K562 (cell line): ENCODE measurements around the gene FBLIM1.
A peak's percentile ranks its signal among the peaks of the same experiment; 100 is the strongest.

Source experiments
- ATF7 ChIP-seq: fragments of 450-650 bp; IDR thresholded peaks from 2 replicates; pipeline ENCODE4 v1.7.1; 2014; ENCODE audit warnings: mild to moderate bottlenecking, moderate library complexity
- CCAR2 ChIP-seq: fragments of 200-400 bp; formaldehyde crosslinking; IDR thresholded peaks from 2 replicates; pipeline ENCODE4 v1.6.1; 2017; ENCODE audit warnings: mild to moderate bottlenecking, low read depth, low read length
- GATAD2B ChIP-seq: fragments of 450-650 bp; IDR thresholded peaks from 2 replicates; pipeline ENCODE4 v1.6.1; 2017; ENCODE audit warnings: mild to moderate bottlenecking, borderline replicate concordance
- KHSRP ChIP-seq: fragments of 450-650 bp; IDR thresholded peaks from 2 replicates; pipeline ENCODE4 v1.6.1; 2017
- MLLT1 ChIP-seq, 2 experiments: fragments of 450-650 bp; IDR thresholded peaks; 2 replicates each; pipeline ENCODE4 v1.6.1; 2016
- MXI1 ChIP-seq: IDR thresholded peaks from 2 replicates; pipeline ENCODE4 v1.6.1; 2011; ENCODE audit warnings: low read depth, mild to moderate bottlenecking, improper control_type of control experiment, low read length
- NFYB ChIP-seq: IDR thresholded peaks from 2 replicates; pipeline ENCODE4 v1.6.1; 2011; ENCODE audit warnings: mild to moderate bottlenecking, moderate library complexity; ENCODE audit not compliant: insufficient read length; ENCODE audit errors: extremely low read depth
- POLR2AphosphoS5 ChIP-seq: IDR thresholded peaks from 2 replicates; pipeline ENCODE4 v1.6.1; 2011; ENCODE audit warnings: mild to moderate bottlenecking, low read depth, low read length, moderate library complexity; ENCODE audit not compliant: control insufficient read depth, insufficient read depth
- TAF1 ChIP-seq: IDR thresholded peaks from 2 replicates; pipeline ENCODE4 v1.6.1; 2011; ENCODE audit warnings: mild to moderate bottlenecking, low read length, moderate library complexity; ENCODE audit not compliant: insufficient read depth, control insufficient read depth, severe bottlenecking; ENCODE audit errors: extremely low read depth
- XRCC5 ChIP-seq: fragments of 200-400 bp; formaldehyde crosslinking; IDR thresholded peaks from 2 replicates; pipeline ENCODE4 v1.6.1; 2017; ENCODE audit warnings: low read depth, mild to moderate bottlenecking, low read length
- ZBTB33 ChIP-seq: sonication (generic); formaldehyde crosslinking; IDR thresholded peaks from 2 replicates; pipeline ENCODE4 v1.8.1; 2023; ENCODE audit warnings: mild to moderate bottlenecking, missing genetic modification reagents
- TF ChIP-seq, protein P1 (sequence below), 3 experiments: IDR thresholded peaks in 2 of 3; conservative IDR thresholded peaks in 1 of 3; 2 replicates each; pipeline ENCODE4 v1.5.1; 2011 to 2012; ENCODE audit warnings: low read length in 3 of 3, mild to moderate bottlenecking in 3 of 3, control low read depth in 2 of 3, improper control_type of control experiment in 1 of 3, inconsistent platforms in 1 of 3, low read depth in 1 of 3, mixed read lengths in 1 of 3, moderate library complexity in 1 of 3; ENCODE audit not compliant: insufficient read depth in 2 of 3
- TF ChIP-seq, protein P2 (sequence below): sonication (generic); formaldehyde crosslinking; IDR thresholded peaks from 2 replicates; pipeline ENCODE4 v1.8.1; 2022; ENCODE audit warnings: missing genetic modification reagents

DNA sequence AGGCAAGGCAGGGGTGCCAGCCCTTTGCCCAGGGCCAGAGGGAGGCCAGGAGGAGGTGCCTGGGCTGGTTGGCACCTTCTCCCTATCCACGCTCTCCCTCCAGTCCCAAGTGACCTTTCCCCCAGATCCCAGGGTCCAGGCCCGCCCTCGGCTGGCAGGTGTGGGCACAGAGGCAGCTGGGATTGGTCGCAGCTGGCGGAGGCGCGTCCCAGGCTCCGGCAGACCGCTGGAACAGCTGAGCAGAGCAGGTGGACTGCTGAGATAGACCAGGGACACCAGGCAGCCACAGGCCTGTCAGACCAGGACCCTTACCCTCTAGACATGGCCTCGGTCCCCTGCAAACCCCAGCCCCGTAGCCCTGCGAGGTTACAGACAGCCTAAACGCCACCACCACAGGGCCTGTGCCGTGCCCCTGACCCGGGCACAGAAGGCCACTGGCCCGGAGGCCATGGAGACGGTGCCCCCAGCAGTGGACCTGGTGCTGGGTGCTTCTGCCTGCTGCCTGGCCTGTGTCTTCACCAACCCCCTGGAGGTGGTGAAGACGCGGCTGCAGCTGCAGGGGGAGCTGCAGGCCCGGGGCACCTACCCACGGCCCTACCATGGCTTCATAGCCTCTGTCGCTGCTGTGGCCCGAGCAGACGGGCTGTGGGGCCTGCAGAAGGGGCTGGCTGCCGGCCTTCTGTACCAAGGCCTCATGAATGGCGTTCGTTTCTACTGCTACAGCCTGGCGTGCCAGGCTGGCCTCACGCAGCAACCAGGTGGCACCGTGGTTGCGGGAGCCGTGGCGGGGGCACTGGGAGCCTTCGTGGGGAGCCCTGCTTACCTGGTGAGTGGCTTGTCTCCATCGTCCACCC is 22.3 kb upstream of the FBLIM1 start, which contains the start of gene SLC25A34:
- TF ChIP-seq TAF1 (no peak), CCAR2 (no peak), KHSRP (no peak), MXI1 (no peak), NFYB (no peak), ZBTB33 (CRISPR knock-in tag) (peak; percentile 66; the same call in 1 of the 2 replicates), ATF7 (no peak), XRCC5 (no peak), GATAD2B (no peak), POLR2AphosphoS5 (no peak), MLLT1 (IDR thresholded peaks at IDR 0.05) (no peak)
- TF ChIP-seq, protein P1, sequence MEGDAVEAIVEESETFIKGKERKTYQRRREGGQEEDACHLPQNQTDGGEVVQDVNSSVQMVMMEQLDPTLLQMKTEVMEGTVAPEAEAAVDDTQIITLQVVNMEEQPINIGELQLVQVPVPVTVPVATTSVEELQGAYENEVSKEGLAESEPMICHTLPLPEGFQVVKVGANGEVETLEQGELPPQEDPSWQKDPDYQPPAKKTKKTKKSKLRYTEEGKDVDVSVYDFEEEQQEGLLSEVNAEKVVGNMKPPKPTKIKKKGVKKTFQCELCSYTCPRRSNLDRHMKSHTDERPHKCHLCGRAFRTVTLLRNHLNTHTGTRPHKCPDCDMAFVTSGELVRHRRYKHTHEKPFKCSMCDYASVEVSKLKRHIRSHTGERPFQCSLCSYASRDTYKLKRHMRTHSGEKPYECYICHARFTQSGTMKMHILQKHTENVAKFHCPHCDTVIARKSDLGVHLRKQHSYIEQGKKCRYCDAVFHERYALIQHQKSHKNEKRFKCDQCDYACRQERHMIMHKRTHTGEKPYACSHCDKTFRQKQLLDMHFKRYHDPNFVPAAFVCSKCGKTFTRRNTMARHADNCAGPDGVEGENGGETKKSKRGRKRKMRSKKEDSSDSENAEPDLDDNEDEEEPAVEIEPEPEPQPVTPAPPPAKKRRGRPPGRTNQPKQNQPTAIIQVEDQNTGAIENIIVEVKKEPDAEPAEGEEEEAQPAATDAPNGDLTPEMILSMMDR (IDR thresholded peaks at IDR 0.05 in 2 of 3, conservative IDR thresholded peaks at IDR 0.05 in 1 of 3; ENCODE audit: insufficient read depth in 2 of 3, low read depth in 1 of 3, low read length in 3 of 3) = no peak
- TF ChIP-seq, protein P2, sequence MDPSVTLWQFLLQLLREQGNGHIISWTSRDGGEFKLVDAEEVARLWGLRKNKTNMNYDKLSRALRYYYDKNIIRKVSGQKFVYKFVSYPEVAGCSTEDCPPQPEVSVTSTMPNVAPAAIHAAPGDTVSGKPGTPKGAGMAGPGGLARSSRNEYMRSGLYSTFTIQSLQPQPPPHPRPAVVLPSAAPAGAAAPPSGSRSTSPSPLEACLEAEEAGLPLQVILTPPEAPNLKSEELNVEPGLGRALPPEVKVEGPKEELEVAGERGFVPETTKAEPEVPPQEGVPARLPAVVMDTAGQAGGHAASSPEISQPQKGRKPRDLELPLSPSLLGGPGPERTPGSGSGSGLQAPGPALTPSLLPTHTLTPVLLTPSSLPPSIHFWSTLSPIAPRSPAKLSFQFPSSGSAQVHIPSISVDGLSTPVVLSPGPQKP (CRISPR knock-in tag) = no peak
